Measurements from ENCODE around the gene COPG2. TPM values are rescaled to one million over a fixed set of nuclear protein-coding genes. Genes with fewer than 3 reads are reported as not detected.
"Not testable (repeated sequence)": the region's sequence is repeated elsewhere in the genome, so short reads cannot be mapped to it uniquely, and the experiment has no call there.

The COPG2 gene
- polyA plus RNA-seq, 6 donors from 2014 or later, result 1.5 to 7.3 (median 2.0) TPM; not detected in 1

- peaks cover 7 to 15% of the 10 kb centered on the region in 2 donors for H3K36me3 Mint-ChIP-seq
- not testable (repeated sequence) for H3K4me1 Mint-ChIP-seq; ATAC-seq (ENCODE audit: low read depth in 2 of 2); H3K27me3 Mint-ChIP-seq; H3K27ac Mint-ChIP-seq; H3K9me3 Mint-ChIP-seq; DNase-seq
- H3K4me3 Mint-ChIP-seq, result peak overlapping the region in 1 of 8 donors; percentile 53
These were observed 127.3 kb downstream of the COPG2 start for GRCh38 chr7:130541287-130541686.

DNA sequence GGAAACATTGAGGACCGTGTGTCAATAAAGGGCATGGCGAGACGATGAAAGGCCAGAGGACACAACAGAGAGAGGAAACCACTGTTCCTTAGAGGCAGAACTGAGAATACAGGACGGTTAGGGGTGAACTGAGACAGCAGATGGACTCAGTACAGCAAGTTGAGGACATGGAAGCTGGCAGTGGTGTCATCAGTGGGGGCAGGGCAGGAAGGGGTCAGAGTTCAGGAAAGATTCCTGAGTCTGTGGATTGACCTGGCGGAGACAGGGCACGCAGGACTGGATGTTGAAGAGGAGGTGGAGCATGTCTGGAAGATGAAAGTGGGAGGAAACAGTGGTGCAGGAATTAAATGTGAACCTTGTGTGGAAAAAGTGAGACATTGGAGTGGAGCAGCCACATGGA, 130.7 kb downstream of the COPG2 start:
- H3K4me3 Mint-ChIP-seq; H3K9me3 Mint-ChIP-seq; H3K27me3 Mint-ChIP-seq; H3K36me3 Mint-ChIP-seq; H3K27ac Mint-ChIP-seq; H3K4me1 Mint-ChIP-seq; ATAC-seq (ENCODE audit: low read depth in 2 of 2); DNase-seq: not testable (repeated sequence)

- Mint-ChIP-seq H3K27ac (peak overlapping the region in 1 of 6 donors; percentile 43), H3K36me3 (peaks cover 6 to 19% of the 10 kb centered on the region in 2 donors), H3K27me3 (no peaks in the 10 kb centered on the region), H3K9me3 (no peaks in the 10 kb centered on the region), H3K4me3 (no peak overlapping the region), H3K4me1 (no peaks in the 10 kb centered on the region)
- ATAC-seq (ENCODE audit: low read depth in 2 of 2) (no peak), DNase-seq (no peak)
These were observed 139.1 kb downstream of the COPG2 start for GRCh38 chr7:130529417-130529816.

- ATAC-seq (ENCODE audit: low read depth in 2 of 2); H3K27me3 Mint-ChIP-seq; H3K9me3 Mint-ChIP-seq; DNase-seq; H3K4me1 Mint-ChIP-seq; H3K4me3 Mint-ChIP-seq: not testable (repeated sequence)
- H3K36me3 Mint-ChIP-seq, result peaks cover 6 to 19% of the 10 kb centered on the region in 2 donors
- peak overlapping the region in 1 of 6 donors; percentile 60 for H3K27ac Mint-ChIP-seq
These were observed 140.7 kb downstream of the COPG2 start for GRCh38 chr7:130527752-130528355.

- ATAC-seq (ENCODE audit: low read depth in 2 of 2) (no peak), DNase-seq (no peak)
- H3K27me3 Mint-ChIP-seq, result no peaks in the 10 kb centered on the region
- peaks cover 6 to 11% of the 10 kb centered on the region in 2 donors for H3K36me3 Mint-ChIP-seq
- H3K27ac Mint-ChIP-seq, result no peak overlapping the region
- H3K9me3 Mint-ChIP-seq, result no peaks in the 10 kb centered on the region
- H3K4me3 Mint-ChIP-seq, result no peak overlapping the region
- H3K4me1 Mint-ChIP-seq, result no peaks in the 10 kb centered on the region
These were observed 143.9 kb downstream of the COPG2 start for GRCh38 chr7:130524628-130525027.

GRCh38 chr7:130523519-130524125, 144.9 kb downstream of the COPG2 start:
- not testable (repeated sequence) for ATAC-seq (ENCODE audit: low read depth in 2 of 2); H3K27me3 Mint-ChIP-seq; DNase-seq; H3K4me3 Mint-ChIP-seq; H3K4me1 Mint-ChIP-seq; H3K36me3 Mint-ChIP-seq; H3K27ac Mint-ChIP-seq; H3K9me3 Mint-ChIP-seq

DNA sequence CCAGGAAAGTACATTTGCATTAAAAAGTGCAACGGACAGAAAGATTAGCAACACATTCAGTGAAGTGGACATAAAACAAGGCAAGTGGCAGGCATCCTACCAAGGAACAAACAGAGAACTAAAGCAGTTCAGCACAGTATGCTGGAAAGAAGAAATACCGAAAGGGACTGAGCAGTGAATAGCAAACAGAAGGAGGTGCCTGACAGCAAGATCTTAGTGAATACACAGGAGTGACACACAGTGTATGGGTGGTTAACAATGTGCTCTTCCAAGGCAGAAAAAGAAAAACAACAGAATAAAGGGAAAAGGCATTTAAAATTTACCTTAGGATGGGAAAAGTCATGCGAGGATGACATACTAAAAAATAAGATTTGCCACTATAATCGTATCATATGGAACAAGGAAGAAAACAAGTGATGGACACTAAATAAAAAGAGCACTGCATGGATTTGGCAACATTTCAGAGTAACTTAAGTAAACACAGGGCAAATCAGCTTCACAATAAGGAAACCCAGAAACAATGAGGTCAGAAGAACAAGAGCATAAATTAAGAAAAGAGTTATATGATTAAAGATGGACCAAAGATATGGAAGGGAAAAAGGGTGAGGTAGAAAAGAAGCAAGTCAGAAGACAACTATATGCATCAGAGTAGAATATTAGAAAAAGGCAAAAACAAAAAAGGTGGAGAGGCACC, 147.1 kb downstream of the COPG2 start:
- no peaks in the 10 kb centered on the region for H3K9me3 Mint-ChIP-seq
- ATAC-seq (ENCODE audit: low read depth in 2 of 2), result no peak
- H3K4me3 Mint-ChIP-seq, result no peak overlapping the region
- no peaks in the 10 kb centered on the region for H3K27me3 Mint-ChIP-seq
- no peak overlapping the region for H3K27ac Mint-ChIP-seq
- DNase-seq, result no peak
- H3K4me1 Mint-ChIP-seq, result no peaks in the 10 kb centered on the region
- no peaks in the 10 kb centered on the region for H3K36me3 Mint-ChIP-seq

- H3K4me3 Mint-ChIP-seq, result no peak overlapping the region
- no peaks in the 10 kb centered on the region for H3K36me3 Mint-ChIP-seq
- ATAC-seq (ENCODE audit: low read depth in 2 of 2) (no peak), DNase-seq (no peak)
- H3K27ac Mint-ChIP-seq, result no peak overlapping the region
- no peaks in the 10 kb centered on the region for H3K4me1 Mint-ChIP-seq
- H3K9me3 Mint-ChIP-seq, result no peaks in the 10 kb centered on the region
- H3K27me3 Mint-ChIP-seq, result no peaks in the 10 kb centered on the region
These were observed 153.1 kb downstream of the COPG2 start for GRCh38 chr7:130515315-130516040.

GRCh38 chr7:130513447-130513846, 155.1 kb downstream of the COPG2 start:
- no peak for ATAC-seq (ENCODE audit: low read depth in 2 of 2)
- H3K36me3 Mint-ChIP-seq, result no peaks in the 10 kb centered on the region

GRCh38 chr7:130512038-130512437, 156.5 kb downstream of the COPG2 start:
- H3K36me3 Mint-ChIP-seq; H3K9me3 Mint-ChIP-seq; DNase-seq; H3K27me3 Mint-ChIP-seq; H3K4me1 Mint-ChIP-seq; H3K27ac Mint-ChIP-seq; H3K4me3 Mint-ChIP-seq; ATAC-seq (ENCODE audit: low read depth in 2 of 2): not testable (repeated sequence)

More at GRCh38 chr7:130513447-130513846, 155.1 kb downstream of the COPG2 start:
- DNase-seq, result no peak
- H3K27ac Mint-ChIP-seq, result no peak overlapping the region
- no peaks in the 10 kb centered on the region for H3K9me3 Mint-ChIP-seq
- H3K4me3 Mint-ChIP-seq, result no peak overlapping the region
- H3K4me1 Mint-ChIP-seq, result no peaks in the 10 kb centered on the region
- no peaks in the 10 kb centered on the region for H3K27me3 Mint-ChIP-seq

GRCh38 chr7:130506358-130506757, 162.2 kb downstream of the COPG2 start:
- Mint-ChIP-seq H3K36me3 (peaks cover 9 to 11% of the 10 kb centered on the region in 2 donors), H3K27me3 (no peaks in the 10 kb centered on the region), H3K9me3 (no peaks in the 10 kb centered on the region), H3K4me1 (no peaks in the 10 kb centered on the region), H3K27ac (no peak overlapping the region), H3K4me3 (no peak overlapping the region)
- no peak for DNase-seq
- no peak for ATAC-seq (ENCODE audit: low read depth in 2 of 2)

GRCh38 chr7:130505753-130506152, 162.8 kb downstream of the COPG2 start:
- Mint-ChIP-seq H3K27me3 (no peaks in the 10 kb centered on the region), H3K4me3 (no peak overlapping the region), H3K9me3 (no peaks in the 10 kb centered on the region), H3K36me3 (peaks cover 9 to 11% of the 10 kb centered on the region in 2 donors), H3K4me1 (no peaks in the 10 kb centered on the region), H3K27ac (no peak overlapping the region)
- no peak for DNase-seq
- ATAC-seq (ENCODE audit: low read depth in 2 of 2), result no peak

GRCh38 chr7:130500910-130501309, 167.6 kb downstream of the COPG2 start:
- Mint-ChIP-seq H3K27ac (no peak overlapping the region), H3K4me1 (no peaks in the 10 kb centered on the region), H3K36me3 (peaks cover 0 to 7% of the 10 kb centered on the region in 2 donors), H3K4me3 (no peak overlapping the region), H3K9me3 (no peaks in the 10 kb centered on the region), H3K27me3 (no peaks in the 10 kb centered on the region)
- DNase-seq (no peak), ATAC-seq (ENCODE audit: low read depth in 2 of 2) (no peak)
